ENCODE data around the gene MMRN1.

MMRN1 gene

DNA sequence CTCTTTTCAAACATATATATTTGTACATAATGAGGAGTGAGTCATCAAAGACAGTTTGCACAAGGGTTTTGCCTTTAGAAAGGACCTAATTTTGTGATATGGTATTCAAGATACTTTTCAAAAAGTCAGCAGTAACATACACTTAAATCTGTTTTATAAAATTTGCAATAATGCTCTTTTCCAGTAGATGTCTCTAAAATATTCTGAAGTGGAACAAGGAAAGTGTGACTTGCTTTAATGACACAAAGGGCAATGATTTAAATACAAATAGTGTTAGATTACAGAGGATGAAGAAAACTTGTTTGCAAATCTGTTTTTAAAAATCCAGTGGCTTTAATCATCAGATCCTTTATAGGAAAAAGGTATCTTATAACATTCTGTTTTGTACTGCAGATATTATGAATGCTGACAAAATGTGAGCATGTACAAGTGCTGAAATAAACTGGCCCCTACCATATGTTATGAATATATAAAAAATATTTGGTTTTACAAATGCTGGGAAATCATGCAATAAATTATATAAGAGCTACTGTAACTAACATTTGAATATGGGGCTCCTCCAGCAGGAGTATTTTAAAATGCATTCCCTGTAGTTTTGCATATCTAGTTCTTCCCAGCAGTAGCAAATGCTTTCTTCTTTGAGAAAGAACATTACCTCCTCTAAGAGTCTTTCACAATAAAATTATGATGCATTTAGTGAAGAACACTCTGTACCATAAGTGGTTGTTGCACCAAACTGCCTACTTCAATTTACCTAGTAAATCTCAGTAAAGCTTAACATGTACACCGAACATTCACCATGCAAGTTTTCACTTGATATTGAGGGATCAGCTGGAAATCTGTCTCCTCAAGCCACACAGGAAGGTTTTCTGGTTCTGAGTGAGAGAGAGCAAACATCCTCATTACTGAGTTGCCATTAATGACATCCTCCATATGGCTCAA lies 20.2 kb downstream of the MMRN1 start:
- DNase-seq, result no peak

DNA sequence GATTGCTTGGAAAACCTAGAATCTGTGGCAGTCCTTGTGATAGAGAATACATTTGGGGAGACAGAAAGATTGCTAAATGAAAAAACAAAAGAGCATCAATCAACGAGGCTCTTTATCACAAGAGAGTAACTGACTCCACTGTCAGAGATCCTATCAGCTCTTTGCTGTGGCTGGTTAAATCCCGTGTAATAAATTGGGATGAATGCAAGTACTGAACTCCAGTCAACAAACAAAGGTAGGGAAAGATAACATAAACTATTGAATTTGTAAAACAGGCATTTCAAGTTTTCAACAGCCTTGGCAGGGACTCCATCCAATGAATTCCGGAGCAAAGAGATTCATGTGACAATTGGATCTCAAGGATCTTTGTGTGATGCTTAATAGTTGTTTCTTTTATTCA lies 21.3 kb downstream of the MMRN1 start:
- no peak for DNase-seq

DNA sequence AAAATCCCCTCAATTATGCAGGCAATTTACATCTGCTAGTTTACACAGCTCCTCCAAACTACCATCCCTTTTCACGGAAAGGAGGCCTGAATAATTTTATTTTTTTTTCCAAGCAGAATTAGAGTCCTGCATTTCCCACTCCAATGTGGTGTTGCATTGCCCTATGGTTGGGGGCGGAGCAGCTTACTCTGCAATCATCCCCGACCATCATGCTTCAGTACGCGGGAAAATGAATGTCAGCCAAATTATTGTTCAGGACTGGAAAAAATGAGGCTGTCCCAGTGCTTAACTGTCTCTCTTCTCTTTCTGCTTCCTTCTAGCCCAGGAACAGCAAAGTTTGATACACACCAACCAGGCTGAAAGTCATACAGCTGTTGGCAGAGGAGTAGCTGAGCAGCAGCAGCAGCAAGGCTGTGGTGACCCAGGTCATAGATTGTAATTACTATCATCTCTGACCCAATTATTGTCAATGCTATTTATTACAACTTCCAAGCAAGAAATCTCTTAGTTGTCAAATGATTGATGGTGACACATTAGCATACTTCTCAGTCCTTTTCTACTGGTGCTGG lies 28.3 kb downstream of the MMRN1 start:
- no peak for DNase-seq

DNA sequence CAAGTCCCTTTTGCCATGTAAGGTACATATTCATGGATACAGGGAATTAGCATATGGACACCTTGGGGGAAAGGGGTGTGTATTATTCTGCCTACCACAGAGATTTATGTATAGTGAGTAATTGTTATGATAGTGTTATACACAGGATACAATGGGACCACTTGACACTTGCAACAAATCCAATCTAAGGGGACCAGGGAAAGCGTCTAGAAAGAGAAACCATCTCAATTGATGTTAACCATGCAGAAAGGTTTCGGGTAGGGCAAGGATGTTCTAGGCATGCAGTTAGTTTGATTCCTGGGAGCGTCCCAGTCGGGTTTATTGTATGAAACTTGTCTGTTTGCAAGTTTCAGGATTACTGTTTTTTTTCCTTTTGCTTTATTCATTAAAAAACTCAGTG lies 34.2 kb downstream of the MMRN1 start:
- no peak for DNase-seq

DNA sequence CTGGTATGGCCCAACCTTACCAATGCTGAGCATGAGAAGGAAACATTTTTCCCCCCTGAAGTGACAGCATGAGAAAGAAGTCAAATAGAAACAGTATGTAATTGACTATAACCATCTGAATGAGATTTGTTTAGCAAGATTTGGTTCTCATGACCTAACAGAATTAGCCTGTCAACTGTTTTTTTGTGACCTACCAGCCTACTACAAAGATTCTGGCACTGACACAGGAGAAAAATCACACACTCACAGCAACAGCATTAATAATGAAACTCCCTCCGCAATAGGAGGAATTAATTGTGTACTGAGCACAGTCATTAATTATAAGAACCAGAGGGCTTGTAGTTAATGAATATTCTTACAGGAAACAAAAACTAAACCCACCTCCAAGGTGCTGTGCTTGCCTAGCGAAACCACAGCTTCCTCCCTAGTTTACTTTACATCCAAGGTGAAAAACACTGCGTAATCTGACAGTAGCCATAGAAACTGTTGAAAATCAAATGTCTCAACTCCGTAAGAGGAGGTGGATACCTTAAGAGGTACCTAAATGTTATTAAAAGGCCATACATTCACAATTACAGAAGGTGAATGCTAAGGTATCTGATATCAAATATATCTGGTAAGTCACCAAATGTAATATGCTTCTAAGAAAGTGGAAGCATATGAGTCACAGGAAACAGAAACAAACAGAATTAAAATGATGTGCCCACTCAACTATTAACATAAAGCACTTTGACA lies 34.9 kb downstream of the MMRN1 start:
- no peak for DNase-seq

DNA sequence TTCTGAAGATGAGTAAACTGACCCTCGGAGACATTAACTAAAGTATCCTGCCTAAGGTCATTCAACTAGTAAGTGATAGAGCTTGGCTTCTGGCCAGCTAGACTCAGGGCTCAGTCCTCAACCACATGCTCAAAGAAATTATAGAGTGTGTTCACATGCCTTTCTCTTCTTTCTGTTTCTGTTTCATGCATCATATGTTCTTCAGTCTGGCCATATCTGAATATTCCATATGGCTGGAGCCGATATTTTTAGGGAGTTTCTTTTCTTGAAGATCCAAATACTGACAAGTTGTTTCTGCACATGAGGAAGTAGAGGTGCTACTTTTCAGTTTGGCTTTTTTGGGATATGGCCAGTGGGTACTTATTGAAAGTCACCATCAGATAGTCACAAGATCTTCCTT lies 44.9 kb downstream of the MMRN1 start:
- no peak for DNase-seq

DNA sequence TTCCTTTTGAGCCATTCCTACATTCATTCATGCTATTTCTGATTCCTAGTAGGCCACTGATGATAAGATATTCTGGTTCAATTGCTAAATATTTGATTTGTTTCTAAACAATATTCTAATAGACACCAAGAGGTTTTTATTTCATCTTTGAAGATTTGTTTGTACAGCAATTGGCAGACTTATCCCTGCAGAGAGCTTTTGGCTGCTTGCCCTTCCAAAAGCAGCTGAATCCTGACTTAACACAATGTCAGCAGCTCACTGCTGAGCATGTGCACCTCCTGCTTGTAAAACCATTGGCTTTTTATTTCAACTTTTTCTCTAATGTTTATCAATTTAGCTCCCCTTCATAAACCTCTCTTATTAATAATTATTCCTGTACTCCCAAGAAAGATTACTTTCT lies 45.3 kb downstream of the MMRN1 start:
- no peak for DNase-seq

DNA sequence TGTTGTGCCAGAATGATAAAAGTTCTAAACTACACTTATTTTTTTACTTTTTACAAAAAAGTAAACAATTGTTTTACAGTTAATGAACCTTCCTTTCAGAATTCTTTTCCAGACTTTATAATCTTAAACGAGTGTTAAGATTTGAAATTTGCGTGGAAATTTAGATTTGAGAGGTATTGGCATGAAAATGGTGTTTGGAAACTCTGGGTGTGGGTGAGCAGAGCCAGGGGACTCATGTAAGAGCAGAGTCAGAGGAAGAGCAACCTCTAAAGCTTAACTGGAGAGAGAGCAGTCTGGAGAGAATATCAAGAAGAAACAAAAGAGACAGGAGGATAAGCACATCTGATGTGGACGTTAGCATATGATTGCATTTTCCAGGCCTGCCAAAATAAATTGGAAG lies 48.2 kb downstream of the MMRN1 start:
- no peak for DNase-seq

DNA sequence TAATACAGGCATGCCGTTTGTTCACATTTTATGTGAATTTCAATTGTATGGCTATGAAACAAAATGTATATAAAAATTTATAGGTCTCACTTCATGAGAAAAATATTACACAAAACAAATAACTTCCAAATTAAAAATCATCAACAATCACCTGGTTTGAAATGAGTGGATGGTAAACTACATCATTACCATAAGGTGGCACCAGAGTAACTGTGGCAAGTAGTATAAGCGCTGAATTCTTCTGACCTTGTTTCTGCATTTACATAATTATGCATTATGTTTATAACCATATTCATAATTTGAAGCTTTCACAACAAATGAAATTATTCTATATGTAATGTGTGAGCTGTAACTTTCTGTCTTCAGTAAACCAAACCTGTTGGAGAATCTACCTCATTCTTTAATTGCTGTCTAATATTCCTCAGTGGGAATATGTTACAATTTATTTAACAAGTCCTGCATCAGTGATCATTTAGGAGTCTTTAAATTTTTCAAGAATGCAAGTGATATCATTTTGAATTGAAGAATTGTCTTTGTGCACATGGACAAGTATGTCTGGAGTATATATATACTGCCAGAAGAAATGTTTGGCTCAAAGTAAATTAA lies 55.2 kb downstream of the MMRN1 start:
- DNase-seq, result no peak

DNA sequence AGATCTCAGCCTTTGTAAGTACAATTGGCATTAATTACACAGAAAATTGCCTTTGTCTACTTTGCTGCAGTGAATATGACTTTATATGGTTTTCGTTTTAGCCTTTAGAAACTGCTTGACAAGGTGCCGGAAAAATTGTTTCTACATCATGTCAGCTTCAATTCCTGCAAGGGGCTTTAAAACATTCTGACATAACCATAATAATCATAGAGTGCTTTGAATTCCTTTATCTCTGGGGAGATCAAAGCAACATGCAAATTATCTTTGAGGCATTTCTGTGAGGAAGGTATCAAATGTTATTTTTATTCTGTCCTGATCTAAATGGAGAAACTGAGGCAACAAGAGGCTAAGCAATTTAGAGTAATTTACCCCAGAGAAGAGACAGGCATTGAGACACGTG lies 57.8 kb downstream of the MMRN1 start:
- no peak for DNase-seq

DNA sequence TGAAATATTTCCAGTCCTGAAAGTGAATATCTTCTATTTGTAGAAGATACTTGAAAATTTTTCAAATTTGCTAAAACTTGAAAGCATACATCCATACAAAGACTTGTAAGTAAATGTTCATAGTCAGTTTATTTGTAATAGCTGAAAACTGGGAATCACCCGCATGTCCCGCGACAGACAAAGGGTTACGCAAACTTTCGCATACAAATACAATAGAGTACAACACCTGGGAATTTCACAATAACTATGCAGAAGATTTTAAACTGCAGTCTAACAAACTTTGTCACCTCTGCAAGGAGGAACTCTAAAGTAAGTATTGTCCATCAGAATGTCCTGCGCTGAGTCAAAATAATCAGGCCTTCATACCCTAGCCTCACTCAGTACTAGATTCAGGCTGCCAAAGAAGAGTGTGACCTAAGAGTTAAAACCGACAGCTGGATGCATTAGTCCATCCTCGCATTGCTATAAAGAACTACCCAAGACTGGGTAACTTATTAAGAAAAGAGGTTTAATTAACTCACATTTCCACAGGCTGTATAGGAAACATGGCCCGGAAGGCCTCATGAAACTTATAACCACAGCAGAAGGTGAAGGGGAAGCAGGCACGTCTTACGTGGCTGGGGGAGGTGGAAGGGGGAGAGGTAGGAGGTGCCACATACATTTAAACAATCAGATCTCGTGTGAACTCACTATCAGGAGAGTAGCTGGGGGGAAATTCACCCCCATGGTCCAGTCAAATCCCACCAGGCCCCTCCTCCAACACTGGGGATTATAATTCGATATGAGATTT lies 60.4 kb downstream of the MMRN1 start:
- no peak for DNase-seq

DNA sequence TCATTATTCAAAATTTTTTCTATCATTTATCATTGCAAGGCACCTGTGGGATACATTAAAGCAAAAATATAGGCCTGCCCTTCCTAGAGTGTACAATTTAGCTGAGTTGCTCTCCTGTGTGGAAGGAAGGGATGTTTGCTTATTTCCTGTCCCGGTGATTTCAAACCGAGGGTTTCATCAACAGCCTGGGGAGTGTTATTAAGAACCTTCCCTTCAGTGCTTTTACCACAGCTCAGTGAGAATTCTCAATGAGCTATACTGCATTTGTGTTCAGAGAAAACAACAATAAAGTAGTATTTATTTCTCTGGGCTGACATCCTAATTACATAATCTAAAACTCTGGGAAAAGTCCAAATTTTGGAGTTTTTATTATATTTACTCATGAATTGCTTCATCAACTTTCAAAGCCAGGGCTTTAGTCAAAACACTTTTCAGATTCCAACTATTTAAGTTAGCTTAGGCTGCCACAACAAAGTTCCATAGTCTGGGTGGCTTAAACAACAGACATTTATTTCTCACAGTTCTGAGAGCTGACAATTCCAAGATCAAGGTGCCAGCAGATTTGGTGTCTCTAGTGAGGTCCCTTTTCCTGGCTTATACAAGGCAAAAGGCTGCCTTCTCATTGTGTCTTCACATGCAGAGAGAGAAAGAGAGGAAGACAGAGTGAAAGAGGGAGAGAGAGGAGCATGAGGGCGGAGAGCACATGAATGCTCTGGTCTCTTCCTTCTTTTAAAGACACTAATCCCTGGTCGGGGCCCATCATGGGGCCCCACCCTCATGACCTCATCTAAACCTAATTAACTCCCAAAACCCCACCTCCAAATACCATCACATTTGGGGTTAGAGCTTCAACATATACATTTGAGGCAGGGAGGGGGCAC lies 62.6 kb downstream of the MMRN1 start:
- DNase-seq, result no peak

DNA sequence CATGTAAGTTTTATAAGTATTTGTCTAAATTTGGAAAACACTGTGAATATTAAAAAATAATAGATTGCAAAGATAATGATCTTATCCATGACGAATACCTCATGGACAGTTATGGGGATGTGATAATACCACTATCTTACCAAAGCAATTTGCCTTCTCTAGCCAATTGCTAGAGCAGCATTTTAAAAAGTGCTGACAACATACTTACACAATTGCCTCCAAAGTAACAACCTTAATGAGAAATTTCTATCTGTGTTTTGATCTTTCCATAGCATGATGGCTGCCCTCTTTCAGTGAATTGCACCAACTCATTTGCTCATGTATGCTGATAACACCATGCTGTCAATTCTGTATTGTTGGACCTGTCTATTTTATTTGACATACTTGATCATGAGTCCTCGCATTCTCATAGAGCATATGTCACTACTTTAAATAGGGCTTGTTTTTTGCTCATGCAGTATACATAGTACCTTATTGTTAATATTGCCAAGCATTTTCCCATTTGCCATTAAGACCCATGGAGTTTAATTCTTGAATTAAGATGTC lies 87.2 kb downstream of the MMRN1 start:
- DNase-seq, result no peak

DNA sequence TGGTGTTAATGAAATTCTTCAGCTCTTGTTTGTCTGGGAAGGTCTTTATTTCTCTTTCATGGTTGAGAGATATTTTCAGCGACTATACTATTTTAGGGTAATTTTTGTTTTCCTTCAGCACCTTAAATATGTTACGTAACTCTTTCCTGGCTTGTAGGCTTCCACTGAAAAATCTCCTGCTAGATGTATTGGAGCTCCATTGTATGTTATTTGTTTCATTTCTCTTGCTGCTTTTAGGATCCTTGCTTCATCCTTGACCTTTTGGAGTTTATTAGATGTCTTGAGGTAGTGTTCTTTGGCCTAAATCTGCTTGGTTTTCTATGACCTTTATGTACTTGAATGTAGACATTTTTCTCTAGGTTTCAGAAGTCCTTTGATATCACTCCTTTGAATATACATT lies 93.6 kb downstream of the MMRN1 start:
- DNase-seq, result no peak

DNA sequence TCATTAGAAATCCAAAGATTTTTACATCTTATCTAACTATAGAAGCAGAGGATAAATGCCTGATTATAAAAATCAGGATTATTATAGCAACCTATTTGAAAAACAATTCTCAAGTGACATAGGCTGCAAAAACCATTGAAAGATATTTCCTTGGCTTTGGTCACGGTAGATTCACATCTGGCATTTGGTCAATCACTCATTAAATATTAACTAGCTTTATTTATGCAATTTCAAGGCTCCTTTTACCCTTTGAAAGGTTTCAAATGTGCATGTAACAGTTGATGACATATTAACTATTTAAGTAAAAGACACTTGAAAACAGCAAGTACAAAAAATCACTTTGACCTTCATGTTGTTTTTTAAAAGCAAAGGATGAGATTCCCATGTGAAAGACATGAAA lies 98.1 kb downstream of the MMRN1 start:
- no peak for DNase-seq

DNA sequence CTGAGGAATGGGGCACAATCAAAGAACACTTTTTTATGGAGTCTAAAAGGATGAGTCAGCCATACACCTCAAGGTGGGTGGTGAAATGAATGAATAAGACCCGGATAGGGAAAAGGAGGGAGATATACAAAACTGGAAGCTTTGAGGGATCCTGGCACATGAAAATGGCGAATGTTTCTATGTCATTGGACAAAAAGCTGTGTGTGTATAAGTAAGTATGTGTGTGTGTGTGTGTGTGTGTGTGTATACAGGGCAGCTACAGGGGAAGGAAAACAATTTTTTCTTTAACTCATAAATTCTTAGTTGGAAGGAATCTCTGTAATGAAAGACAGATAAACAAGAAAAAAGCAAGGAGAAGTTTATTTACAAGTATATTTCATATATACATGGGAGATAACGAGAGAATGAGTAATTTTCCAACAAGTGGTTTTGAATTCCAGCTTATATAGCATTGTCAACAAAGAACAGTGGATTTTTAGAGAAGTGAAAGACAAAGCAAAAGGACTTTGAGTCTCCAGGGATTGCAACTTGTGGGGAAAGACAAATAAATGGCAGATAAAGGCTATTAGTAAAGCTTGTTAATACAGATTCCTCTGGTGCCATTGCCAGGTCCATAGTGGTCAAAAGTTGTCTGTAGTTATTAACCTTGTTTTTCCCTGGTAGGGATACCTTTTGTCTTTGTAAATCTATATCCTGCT lies 99.7 kb downstream of the MMRN1 start:
- DNase-seq, result no peak

DNA sequence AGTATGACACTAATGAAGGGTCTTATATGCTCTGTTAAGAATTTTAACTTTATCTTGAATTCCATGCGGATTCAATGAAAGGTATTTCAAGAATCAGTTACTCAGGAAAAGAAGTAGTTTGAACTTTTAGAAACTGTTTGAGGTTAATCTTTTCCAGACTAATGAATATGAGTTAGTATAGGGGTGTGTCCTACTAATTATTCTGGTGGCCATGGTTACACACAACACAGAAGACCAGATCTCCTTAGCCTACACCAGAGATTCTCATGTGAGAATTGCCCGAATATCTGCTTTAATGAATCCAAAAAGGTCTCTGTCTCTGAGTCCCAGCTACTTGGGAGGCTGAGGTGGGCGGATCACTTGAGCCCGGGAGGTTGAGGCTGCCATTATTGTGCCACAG lies 100.4 kb downstream of the MMRN1 start:
- no peak for DNase-seq

DNA sequence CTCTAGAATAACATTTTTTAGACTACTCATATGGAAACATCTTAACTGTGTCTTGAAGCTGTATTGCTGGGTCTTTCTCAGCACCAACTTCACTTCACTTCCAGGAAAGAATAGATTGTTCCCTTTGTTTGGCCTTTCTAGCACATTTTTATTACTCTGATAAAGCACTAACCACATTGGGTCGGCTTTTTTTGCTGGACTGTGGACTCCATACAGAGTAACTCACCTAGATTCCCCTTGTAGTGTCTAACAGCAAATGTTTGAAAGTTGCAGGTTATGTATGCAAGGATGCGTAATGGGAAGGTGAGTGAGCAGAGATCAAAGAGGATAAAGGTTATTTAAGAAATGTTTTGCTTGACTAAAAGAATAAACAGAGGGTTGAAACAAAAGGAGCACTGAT lies 101.2 kb downstream of the MMRN1 start:
- DNase-seq, result no peak

DNA sequence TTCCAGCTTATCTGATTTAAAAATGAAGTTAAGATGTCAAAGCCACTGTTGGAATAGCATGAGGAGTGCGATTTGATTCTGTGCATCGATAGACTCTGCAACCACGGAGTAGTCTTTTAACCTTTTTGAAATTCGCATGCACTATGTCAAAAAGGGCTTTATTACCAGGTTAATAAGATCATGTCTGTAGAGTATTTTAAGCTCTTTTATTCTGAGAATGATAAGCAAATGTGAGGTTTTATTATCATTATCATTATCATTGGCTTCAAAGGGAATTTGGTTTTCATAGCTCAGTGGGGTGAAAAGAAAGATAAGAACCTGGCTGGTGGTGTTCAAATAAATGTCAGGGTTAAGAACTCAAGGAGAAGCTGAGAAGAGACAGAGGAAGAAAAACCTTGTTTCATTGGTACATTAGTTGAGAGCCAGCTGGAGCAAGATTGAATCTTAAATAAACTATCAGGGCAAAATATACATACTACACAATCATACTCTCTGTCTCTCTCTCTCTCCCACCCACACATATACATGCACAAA lies 102.6 kb downstream of the MMRN1 start:
- DNase-seq, result no peak

DNA sequence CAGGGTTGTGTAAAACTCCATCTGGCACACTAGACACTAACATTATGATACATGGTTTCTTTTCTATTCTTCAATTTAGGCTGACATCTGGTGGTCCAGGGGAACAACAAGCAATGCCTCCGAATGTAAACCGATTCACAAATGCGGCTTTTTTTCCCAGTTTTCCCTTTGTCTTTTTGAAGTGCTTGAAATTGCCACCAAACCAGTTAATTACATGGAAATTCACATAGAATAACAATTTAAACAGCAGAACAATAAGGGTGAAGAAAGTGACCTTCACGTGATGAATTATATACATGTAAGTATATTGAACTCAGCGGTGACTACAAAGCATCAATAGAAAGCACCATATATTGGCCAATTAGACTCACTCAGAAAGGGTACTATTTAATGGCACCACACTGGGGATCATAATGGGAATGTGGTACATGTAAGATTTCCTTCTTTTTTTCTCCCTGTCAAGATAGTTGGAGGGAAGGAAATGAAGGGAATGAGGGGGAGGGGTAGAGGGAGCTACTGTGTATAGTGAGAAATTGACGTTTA lies 103.9 kb downstream of the MMRN1 start:
- DNase-seq, result no peak

Measured in stimulated activated CD4-positive, alpha-beta T cell treated with anti-CD3 and anti-CD28 coated beads, Interleukin-2, amount 100 ng/mL, for 24 hours (primary cell).